ENCODE data around the gene PLXNA1.

Gene PLXNA1

DNA sequence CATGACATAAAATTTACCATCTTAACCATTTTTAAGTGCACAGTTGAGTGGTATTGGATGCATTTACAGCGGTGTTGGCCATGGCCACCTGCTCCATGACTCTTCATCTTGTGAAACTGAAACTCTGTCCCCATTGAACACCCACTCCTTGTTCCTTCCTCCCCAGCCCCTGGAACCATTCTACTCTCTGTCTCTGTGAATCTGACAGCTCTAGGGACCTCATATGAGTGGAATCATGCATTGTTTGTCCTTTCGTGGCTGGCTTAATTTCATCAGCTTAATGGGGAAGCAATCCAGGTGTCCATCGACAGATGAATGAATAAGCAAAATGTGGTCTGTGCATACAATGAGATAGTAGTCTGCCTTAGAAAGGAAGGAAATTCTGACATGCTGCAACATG, 42.5 kb downstream of the PLXNA1 start:
- no peak for DNase-seq

DNA sequence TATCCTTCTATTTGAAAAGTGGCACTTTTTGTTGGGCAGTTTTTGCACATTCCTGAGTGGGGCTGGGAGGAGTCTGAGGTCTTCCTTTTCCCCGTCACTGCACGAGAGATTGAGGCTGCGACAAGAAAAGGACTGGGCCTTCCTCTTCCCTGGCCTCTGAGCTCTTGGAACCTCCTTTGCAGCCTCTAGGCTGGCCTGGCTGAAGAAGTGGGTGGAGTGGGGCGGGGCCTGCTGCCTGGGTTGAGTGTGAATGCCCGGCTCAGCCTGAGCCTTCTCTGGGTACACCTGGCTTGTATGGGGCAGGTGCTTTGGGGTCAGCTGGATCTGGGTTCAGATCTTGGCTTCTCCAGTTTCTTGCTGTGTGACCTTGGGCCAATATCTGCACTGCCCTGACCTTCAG, 43.1 kb downstream of the PLXNA1 start:
- no peak for DNase-seq

GRCh38 chr3:127026661-127027060, 43.7 kb downstream of the PLXNA1 start:
- DNase-seq = no peak

- DNase-seq = no peak
Observed at GRCh38 chr3:127027061-127027735, 44.3 kb downstream of the PLXNA1 start.

GRCh38 chr3:127027811-127028548, 45.1 kb downstream of the PLXNA1 start:
- no peak for DNase-seq

DNA sequence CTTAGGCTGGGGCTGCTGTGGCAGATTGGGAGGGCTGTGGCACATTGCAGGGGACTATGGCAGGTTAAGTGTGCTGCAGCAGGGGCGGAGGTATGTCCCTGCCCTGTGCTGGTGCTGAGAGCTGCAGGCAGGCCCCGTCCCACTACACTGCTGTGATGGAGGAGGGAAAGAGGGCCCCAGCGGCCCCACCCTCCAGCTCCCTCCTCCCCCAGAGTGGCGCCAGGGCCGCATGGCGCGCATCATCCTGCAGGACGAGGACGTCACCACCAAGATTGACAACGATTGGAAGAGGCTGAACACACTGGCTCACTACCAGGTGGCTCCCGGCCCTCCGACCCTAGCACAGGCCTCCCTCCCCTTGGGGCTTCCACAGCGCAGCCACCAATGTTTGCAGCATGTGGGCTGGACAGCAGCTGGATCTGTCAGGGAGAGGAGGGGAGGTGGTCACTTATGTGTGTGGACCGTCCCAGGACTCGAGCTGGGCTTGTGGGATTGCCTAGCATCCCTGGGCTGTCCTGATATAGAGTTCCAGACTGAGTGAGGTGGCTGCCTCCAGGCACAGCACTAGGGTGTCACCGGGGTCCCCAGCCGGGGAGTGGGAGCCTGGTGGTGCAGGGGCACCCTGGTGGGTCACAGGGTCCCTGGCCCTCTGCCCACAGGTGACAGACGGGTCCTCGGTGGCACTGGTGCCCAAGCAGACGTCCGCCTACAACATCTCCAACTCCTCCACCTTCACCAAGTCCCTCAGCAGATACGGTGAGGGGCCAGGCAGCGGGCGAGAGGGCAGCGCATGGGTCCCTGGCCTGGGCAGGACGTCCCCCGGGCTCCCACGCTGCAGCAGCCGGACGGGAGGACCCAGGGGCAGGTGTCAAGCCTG, 46.1 kb downstream of the PLXNA1 start:
- no peak for DNase-seq

GRCh38 chr3:127029658-127030507, 47.0 kb downstream of the PLXNA1 start:
- DNase-seq = no peak

- DNase-seq = no peak
Observed at GRCh38 chr3:127030508-127031412, 47.8 kb downstream of the PLXNA1 start.

DNA sequence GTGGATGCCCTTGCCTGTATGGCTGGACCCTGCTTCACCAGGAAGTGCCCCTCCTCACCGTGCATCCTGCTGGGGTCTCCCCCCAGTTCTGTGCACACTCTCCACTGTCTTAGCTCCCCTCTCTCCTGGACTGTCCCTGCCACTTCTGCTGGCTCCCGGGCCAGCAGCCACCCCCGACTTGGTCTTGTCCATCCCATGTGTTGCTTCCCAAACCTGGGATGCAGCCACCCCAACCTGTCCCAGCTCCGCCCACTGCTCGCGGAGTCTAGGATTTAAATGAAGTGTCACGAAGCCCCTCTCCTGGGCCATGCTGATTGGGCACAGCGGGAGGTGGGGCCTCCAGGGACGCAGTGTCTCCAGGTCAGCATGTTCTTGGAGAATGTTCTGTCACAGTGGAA, 48.5 kb downstream of the PLXNA1 start:
- DNase-seq = no peak

GRCh38 chr3:127031845-127032244, 48.9 kb downstream of the PLXNA1 start:
- no peak for DNase-seq

GRCh38 chr3:127032296-127032990, 49.5 kb downstream of the PLXNA1 start:
- no peak for DNase-seq

Data from NCI-H2081 treated with DMSO at 0.1 percent for 48 hours (cell line).